Natural killer cell treated with Interleukin-12 subunit alpha and Interleukin-12 subunit beta and Interleukin-15 and Interleukin-18, amount 100 ng/mL, for 72 hours (primary cell): ENCODE results near the gene DIPK1B. TPM values are rescaled to one million over a fixed set of nuclear protein-coding genes. Genes with fewer than 3 reads are reported as not detected.

Experiments used
- total RNA-seq, 2 donors: library from RNA; stranded (reverse); gene quantifications; one replicate each; pipeline ENCODE4 v1.2.3, GENCODE V29; 2022

DIPK1B gene
- total RNA-seq, 2 donors from 2014 or later, result not detected

Other genes starting within 250 kb of the DIPK1B start
- 100 to 1,000 TPM; 104 to 121 TPM for gene SEC16A, start 229.5 kb upstream of the DIPK1B start, total RNA-seq
- gene NOTCH1, start 166.5 kb upstream of the DIPK1B start, total RNA-seq, result 10 to 100 TPM; 57.3 to 85.0 TPM
- gene EGFL7, start 49.7 kb upstream of the DIPK1B start, total RNA-seq, result under 1 TPM; 0.36 to 0.52 TPM
- 1 to 10 TPM; 6.1 to 8.9 TPM for gene AGPAT2, start 25.1 kb upstream of the DIPK1B start, total RNA-seq
- gene LCN10, start 30.4 kb downstream of the DIPK1B start, total RNA-seq, result under 1 TPM; 0.21 to 0.45 TPM
- not detected for gene LCN6, start 36.0 kb downstream of the DIPK1B start, total RNA-seq
- gene LCN8, start 45.7 kb downstream of the DIPK1B start, total RNA-seq, result not detected
- not detected for gene LCN15, start 51.9 kb downstream of the DIPK1B start, total RNA-seq
- gene TMEM141, start 78.8 kb downstream of the DIPK1B start, total RNA-seq, result 10 to 100 TPM; 31.9 to 50.5 TPM
- gene CCDC183, start 83.8 kb downstream of the DIPK1B start, total RNA-seq, result under 1 TPM; 0.38 to 0.45 TPM
- 100 to 1,000 TPM in 1 of 2 donors, 10 to 100 TPM in 1; 74.1 to 151 TPM for gene RABL6, start 95.4 kb downstream of the DIPK1B start, total RNA-seq
- 10 to 100 TPM in 1 of 2 donors, 1 to 10 TPM in 1; 7.8 to 11.2 TPM for gene AJM1, start 129.9 kb downstream of the DIPK1B start, total RNA-seq
- 100 to 1,000 TPM in 1 of 2 donors, 10 to 100 TPM in 1; 71.5 to 108 TPM for gene PHPT1, start 136.8 kb downstream of the DIPK1B start, total RNA-seq
- gene MAMDC4, start 139.8 kb downstream of the DIPK1B start, total RNA-seq, result 10 to 100 TPM; 16.0 to 17.2 TPM
- gene EDF1, start 153.7 kb downstream of the DIPK1B start, total RNA-seq, result 100 to 1,000 TPM; 299 to 453 TPM
- gene TRAF2, start 173.9 kb downstream of the DIPK1B start, total RNA-seq, result 100 to 1,000 TPM in 1 of 2 donors, 10 to 100 TPM in 1; 55.7 to 107 TPM
- gene FBXW5, start 232.2 kb downstream of the DIPK1B start, total RNA-seq, result 100 to 1,000 TPM; 102 to 155 TPM
- 1 to 10 TPM; 2.4 to 2.5 TPM for gene C8G, start 232.7 kb downstream of the DIPK1B start, total RNA-seq
- 1 to 10 TPM; 2.0 to 2.2 TPM for gene LCN12, start 239.7 kb downstream of the DIPK1B start, total RNA-seq